DND-41 (cell line): ENCODE measurements around the gene CC2D1A.
A peak's percentile ranks its signal among the peaks of the same experiment; 100 is the strongest.
"Not testable (repeated sequence)": the region's sequence is repeated elsewhere in the genome, so short reads cannot be mapped to it uniquely, and the experiment has no call there.

Source experiments
- ATAC-seq: fragments of 200-7000 bp; cut with Tn5 transposase; 3 replicates; pipeline ENCODE4 v1.9.1; 2021; ENCODE audit warnings: low read depth; ENCODE audit not compliant: insufficient read depth
- DNase-seq: peaks from one replicate; pipeline ENCODE4 v3.0.0-alpha.2; 2020
- H2AFZ ChIP-seq: 2 replicates; pipeline ENCODE4 v1.6.0; 2012; ENCODE audit warnings: low read depth, low read length
- H3K27ac ChIP-seq: 2 replicates; pipeline ENCODE4 v1.5.1; 2012; ENCODE audit warnings: low read length, inconsistent platforms
- H3K27me3 ChIP-seq: fragments of 200-600 bp; sonication (generic); 2 replicates; pipeline ENCODE4 v1.6.0; 2012; ENCODE audit warnings: low read length, mild to moderate bottlenecking, inconsistent platforms; ENCODE audit not compliant: insufficient read depth, poor library complexity
- H3K36me3 ChIP-seq: 2 replicates; pipeline ENCODE4 v1.5.1; 2012; ENCODE audit warnings: low read length, inconsistent platforms; ENCODE audit not compliant: insufficient read depth
- H3K4me1 ChIP-seq: 2 replicates; pipeline ENCODE4 v1.5.1; 2012; ENCODE audit warnings: mild to moderate bottlenecking, low read length; ENCODE audit not compliant: insufficient read depth
- H3K4me2 ChIP-seq: 2 replicates; pipeline ENCODE4 v1.6.0; 2012; ENCODE audit warnings: mild to moderate bottlenecking, moderate library complexity, low read length, inconsistent platforms; ENCODE audit not compliant: insufficient read depth
- H3K4me3 ChIP-seq, 2 experiments: fragments of 200-600 bp in 1 of 2; shearing (Covaris generic) in 1 of 2; 2 replicates each; pipeline ENCODE4 v1.5.1; 2012 to 2016; ENCODE audit warnings: inconsistent platforms in 2 of 2, low read length in 2 of 2, mild to moderate bottlenecking in 2 of 2, low read depth in 1 of 2, moderate library complexity in 1 of 2
- H3K79me2 ChIP-seq: 2 replicates; pipeline ENCODE4 v1.6.0; 2012; ENCODE audit warnings: low read length, inconsistent platforms; ENCODE audit not compliant: insufficient read depth
- H3K9ac ChIP-seq: 2 replicates; pipeline ENCODE4 v1.6.0; 2012; ENCODE audit warnings: low read depth, mild to moderate bottlenecking, inconsistent platforms, low read length, moderate library complexity
- H3K9me3 ChIP-seq: 2 replicates; pipeline ENCODE4 v1.5.1; 2012; ENCODE audit warnings: low read length, moderate library complexity, mild to moderate bottlenecking, inconsistent platforms; ENCODE audit not compliant: insufficient read depth, severe bottlenecking
- H4K20me1 ChIP-seq: 2 replicates; pipeline ENCODE4 v1.6.0; 2012; ENCODE audit warnings: low read length; ENCODE audit not compliant: insufficient read depth
- EZH2 ChIP-seq: IDR thresholded peaks from 3 replicates; pipeline ENCODE4 v1.6.1; 2012; ENCODE audit warnings: borderline replicate concordance, low read depth, mild to moderate bottlenecking, moderate library complexity, low read length, inconsistent platforms; ENCODE audit not compliant: severe bottlenecking
- TF ChIP-seq, protein P1 (sequence below): IDR thresholded peaks from 2 replicates; pipeline ENCODE4 v1.5.1; 2012; ENCODE audit warnings: borderline replicate concordance, low read length, moderate library complexity, mild to moderate bottlenecking; ENCODE audit not compliant: poor library complexity, severe bottlenecking; ENCODE audit errors: extremely low read depth

CC2D1A gene

DNA sequence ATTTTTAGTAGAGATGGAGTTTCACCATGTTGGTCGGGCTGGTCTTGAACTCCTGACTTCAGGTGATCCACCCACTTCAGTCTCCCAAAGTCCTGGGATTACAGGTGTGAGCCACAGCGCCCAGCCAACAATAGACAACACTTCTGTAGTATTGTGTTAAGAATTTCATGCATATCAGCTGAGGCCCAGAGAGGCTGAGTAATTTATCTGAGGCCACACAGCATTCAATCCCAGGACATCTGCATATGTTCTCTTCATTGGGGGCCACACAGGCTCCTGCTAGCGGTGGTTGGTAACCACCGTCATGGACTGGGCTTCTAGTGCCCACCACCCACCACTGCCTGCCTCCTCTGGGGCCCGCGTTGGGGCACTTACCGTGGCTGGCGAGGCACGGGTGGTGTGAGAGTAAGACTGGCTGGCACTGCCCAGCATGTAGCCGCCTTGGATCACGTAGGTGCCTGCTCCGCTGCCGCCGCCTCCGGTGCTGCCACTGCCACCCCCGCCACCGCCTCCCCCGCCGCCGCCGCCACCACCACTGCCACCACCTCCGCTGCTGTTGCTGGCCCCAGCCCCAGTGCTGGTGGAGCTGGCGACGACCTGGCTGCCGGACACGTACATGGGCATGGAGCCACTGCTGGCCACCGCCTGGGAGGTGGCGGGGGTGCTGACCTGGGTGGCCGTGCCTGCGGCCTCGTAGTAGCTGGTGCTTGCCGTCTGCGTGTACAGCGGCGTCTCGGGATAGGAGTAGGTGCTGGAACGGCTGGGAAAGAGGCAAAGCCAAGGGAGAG is 66.6 kb downstream of the CC2D1A start:
- no peak overlapping the region for H3K9ac ChIP-seq
- H3K79me2 ChIP-seq = no peaks in the 10 kb centered on the region
- DNase-seq (no peak), ATAC-seq (no peak)
- no peak overlapping the region for H3K27ac ChIP-seq
- no peaks in the 10 kb centered on the region for H3K9me3 ChIP-seq
- no peak overlapping the region for H3K4me3 ChIP-seq
- H3K4me1 ChIP-seq = no peaks in the 10 kb centered on the region
- no peaks in the 10 kb centered on the region for H4K20me1 ChIP-seq
- no peak for TF ChIP-seq EZH2
- TF ChIP-seq, protein P1, sequence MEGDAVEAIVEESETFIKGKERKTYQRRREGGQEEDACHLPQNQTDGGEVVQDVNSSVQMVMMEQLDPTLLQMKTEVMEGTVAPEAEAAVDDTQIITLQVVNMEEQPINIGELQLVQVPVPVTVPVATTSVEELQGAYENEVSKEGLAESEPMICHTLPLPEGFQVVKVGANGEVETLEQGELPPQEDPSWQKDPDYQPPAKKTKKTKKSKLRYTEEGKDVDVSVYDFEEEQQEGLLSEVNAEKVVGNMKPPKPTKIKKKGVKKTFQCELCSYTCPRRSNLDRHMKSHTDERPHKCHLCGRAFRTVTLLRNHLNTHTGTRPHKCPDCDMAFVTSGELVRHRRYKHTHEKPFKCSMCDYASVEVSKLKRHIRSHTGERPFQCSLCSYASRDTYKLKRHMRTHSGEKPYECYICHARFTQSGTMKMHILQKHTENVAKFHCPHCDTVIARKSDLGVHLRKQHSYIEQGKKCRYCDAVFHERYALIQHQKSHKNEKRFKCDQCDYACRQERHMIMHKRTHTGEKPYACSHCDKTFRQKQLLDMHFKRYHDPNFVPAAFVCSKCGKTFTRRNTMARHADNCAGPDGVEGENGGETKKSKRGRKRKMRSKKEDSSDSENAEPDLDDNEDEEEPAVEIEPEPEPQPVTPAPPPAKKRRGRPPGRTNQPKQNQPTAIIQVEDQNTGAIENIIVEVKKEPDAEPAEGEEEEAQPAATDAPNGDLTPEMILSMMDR = no peak
- no peak overlapping the region for H2AFZ ChIP-seq
- H3K27me3 ChIP-seq = no peaks in the 10 kb centered on the region
- no peak overlapping the region for H3K4me2 ChIP-seq
- H3K36me3 ChIP-seq = peaks cover 56% of the 10 kb centered on the region

DNA sequence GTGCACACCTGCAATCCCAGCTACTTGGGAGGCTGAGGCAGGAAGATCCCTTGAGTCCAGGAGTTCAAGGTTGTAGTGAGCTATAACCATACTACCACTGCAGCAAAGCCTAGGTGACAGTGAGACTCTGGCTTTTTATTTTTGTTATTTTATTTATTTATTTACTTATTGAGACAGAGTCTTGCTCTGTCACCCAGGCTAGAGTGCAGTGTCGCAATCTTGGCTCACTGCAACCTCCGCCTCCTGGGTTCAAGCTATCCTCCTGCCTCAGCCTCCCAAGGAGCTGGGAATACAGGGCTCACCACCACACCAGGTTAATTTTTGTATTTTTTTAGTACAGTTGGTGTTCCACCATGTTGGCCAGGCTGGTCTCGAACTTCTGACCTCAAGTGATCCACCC is 67.5 kb downstream of the CC2D1A start:
- not testable (repeated sequence) for H3K9me3 ChIP-seq, H4K20me1 ChIP-seq, H3K27me3 ChIP-seq, H3K9ac ChIP-seq, H3K4me1 ChIP-seq, H2AFZ ChIP-seq, H3K27ac ChIP-seq, ATAC-seq, H3K4me3 ChIP-seq, H3K4me2 ChIP-seq, DNase-seq, H3K79me2 ChIP-seq
- H3K36me3 ChIP-seq = peaks cover 56% of the 10 kb centered on the region

DNA sequence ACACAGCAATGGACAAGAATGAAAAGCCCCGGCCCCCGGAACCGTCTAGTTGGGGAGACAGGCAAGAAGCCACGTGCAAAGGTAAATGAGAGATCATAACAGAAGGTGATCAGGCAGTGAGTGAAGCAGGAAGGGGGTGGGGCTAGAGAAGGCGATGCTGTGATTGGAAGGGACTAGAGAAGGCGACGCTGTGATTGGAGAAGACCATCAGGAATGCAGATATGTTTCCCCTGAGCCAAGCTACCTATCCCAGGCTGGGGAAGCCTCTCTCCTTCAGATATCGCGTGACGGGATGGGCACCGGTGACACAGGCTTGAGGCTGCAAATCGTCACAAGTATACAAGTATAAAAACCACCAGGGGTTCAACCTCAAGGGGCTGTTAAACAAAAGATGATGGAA is 68.1 kb downstream of the CC2D1A start:
- ATAC-seq (peak; percentile 74), DNase-seq (peak; percentile 47)
- Histone ChIP-seq H4K20me1 (no peaks in the 10 kb centered on the region), H3K27ac (no peak overlapping the region), H3K4me1 (no peaks in the 10 kb centered on the region), H3K9me3 (no peaks in the 10 kb centered on the region), H3K4me2 (no peak overlapping the region), H3K36me3 (peaks cover 50% of the 10 kb centered on the region), H3K79me2 (no peaks in the 10 kb centered on the region), H3K27me3 (no peaks in the 10 kb centered on the region), H3K4me3 (no peak overlapping the region), H2AFZ (no peak overlapping the region), H3K9ac (no peak overlapping the region)
- TF ChIP-seq EZH2 = no peak
- TF ChIP-seq, protein P1 = no peak

DNA sequence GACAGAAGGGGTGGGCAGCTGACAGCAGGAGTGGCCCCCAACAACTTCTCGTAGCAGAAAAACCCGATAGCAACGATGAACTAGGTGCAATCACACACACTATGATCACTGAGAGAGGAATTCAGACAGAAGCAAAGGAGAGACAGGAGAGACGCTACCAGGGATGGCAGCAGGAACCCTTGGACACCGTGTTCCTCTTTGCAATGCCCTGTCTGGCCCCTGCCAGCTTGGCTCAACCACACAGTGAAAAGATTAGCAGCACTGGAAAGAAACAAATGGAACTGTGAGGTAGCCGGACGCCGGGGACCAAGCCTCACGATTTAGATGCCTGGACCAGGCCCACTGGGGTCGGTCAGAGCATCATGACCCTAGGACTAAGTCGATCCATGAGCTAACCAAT is 69.9 kb downstream of the CC2D1A start:
- Histone ChIP-seq H3K36me3 (peaks cover 52% of the 10 kb centered on the region), H3K79me2 (no peaks in the 10 kb centered on the region), H3K27me3 (no peaks in the 10 kb centered on the region), H3K9me3 (no peaks in the 10 kb centered on the region), H3K9ac (no peak overlapping the region), H3K27ac (no peak overlapping the region), H2AFZ (no peak overlapping the region), H4K20me1 (no peaks in the 10 kb centered on the region), H3K4me1 (no peaks in the 10 kb centered on the region), H3K4me3 (no peak overlapping the region), H3K4me2 (no peak overlapping the region)
- ATAC-seq = no peak
- DNase-seq = no peak
- TF ChIP-seq, protein P1 = no peak
- no peak for TF ChIP-seq EZH2
